ENCODE measurements around the gene HSPA6. TPM values are rescaled to one million over a fixed set of nuclear protein-coding genes. Genes with fewer than 3 reads are reported as not detected.
"Not testable (repeated sequence)": the region's sequence is repeated elsewhere in the genome, so short reads cannot be mapped to it uniquely, and the experiment has no call there.

Gene HSPA6
- total RNA-seq, 3 donors from 2014 or later, result 1.3 to 17.1 (median 5.3) TPM

DNA sequence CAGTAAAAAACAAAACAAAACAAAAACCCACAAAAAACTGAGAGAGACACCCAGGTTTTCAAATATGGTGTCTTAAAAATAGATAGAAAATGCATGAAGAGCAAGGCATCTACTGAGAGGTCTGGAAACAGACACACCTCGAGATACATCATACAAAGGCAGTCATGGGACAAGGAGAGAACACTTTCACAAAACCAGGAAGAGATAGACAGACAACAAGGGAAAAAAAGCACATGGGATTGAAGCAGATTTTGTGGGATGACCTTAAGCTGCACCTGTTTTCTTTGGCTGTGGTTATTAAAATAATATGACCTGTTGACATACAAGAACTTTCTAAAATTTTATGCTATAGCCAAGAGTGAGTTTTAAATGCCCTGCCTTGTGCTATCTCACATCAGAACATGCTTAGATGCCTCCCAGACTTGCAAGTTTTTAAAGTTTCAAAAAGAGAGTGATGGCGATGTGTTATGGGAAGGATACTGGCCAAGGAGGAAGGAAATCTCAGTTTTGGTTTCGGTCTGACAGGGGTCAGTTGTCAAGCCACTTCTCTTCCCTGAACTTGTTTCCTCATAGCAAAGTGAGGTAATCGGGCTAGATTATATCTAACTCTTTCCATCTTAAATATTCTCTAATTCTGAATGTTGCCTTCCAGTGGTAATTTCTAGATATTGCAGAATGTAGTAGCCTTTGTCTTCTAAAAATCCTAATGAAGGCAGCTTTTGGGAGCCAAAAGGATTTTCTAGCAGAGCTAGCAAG is 36.8 kb downstream of the HSPA6 start:
- intact Hi-C loops (cut with DNase I; ENCODE audit: low total_unique reads); H3K4me1 ChIP-seq; H3K36me3 ChIP-seq; H3K27me3 ChIP-seq; H3K27ac ChIP-seq; DNase-seq (ENCODE audit: low spot score in 2 of 2); H3K9me3 ChIP-seq; H3K4me3 ChIP-seq: not testable (repeated sequence)

DNA sequence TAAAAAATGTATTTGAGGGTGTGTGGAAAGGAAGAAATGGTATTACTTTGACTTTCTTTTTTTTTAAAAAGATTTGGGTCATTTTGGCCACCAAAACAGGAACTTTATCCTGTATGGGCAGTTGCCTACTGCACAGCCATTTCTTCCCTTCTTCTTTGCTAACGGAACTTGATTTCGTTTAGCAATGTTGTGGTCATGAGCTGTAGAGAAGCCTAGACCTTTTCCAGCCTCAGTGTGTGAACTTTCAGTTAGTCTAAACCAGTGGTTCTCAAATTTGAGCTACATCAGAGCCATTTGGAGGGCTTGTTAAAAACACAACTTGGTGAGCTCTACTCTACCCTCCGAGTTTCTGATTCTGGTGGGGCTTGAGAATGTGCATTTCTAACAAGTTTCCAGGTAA is 38.1 kb downstream of the HSPA6 start:
- intact Hi-C loops (cut with DNase I; ENCODE audit: low total_unique reads); DNase-seq (ENCODE audit: low spot score in 2 of 2); H3K27me3 ChIP-seq; H3K4me1 ChIP-seq; H3K36me3 ChIP-seq; H3K9me3 ChIP-seq; H3K27ac ChIP-seq; H3K4me3 ChIP-seq: not testable (repeated sequence)

DNA sequence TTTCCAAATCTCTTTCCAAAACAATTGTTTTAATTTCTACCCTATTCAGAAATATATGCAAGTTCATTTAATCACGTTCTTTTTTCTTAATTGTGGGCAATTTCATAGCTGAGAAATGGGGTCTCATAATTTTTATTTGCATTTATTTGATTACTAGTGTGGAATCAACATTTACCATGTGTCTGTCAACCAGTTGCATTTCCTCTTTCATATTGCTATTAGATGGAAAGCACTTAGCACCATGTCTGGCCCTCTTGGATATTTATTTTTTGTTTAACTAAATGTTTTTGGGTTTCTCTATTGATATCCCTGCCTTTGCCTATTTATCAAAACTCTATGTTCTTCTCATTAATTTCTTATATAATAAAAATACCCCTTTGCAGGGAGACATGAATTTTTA is 39.2 kb downstream of the HSPA6 start:
- DNase-seq (ENCODE audit: low spot score in 2 of 2); H3K36me3 ChIP-seq; H3K4me3 ChIP-seq; intact Hi-C loops (cut with DNase I; ENCODE audit: low total_unique reads); H3K4me1 ChIP-seq; H3K27ac ChIP-seq; H3K9me3 ChIP-seq; H3K27me3 ChIP-seq: not testable (repeated sequence)

DNA sequence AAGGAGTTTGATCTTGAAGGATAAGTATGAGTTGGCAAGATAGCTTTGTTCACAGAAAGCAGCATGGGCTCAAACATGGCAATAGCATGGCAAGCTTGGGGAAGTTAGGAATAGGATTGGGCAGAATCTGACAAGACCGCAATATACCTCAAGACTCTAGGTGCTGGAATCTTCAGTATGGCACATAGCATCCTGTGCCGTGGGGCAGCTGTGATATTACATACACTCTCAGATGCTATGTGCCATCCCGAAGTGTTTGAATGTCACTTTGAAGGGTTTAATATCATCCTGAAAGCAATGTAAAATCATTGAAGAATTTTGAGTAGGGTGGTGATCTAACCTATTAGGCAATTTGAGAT is 42.2 kb downstream of the HSPA6 start:
- DNase-seq (ENCODE audit: low spot score in 2 of 2); H3K4me1 ChIP-seq; H3K36me3 ChIP-seq; H3K27me3 ChIP-seq; H3K27ac ChIP-seq; H3K4me3 ChIP-seq; intact Hi-C loops (cut with DNase I; ENCODE audit: low total_unique reads); H3K9me3 ChIP-seq: not testable (repeated sequence)

DNA sequence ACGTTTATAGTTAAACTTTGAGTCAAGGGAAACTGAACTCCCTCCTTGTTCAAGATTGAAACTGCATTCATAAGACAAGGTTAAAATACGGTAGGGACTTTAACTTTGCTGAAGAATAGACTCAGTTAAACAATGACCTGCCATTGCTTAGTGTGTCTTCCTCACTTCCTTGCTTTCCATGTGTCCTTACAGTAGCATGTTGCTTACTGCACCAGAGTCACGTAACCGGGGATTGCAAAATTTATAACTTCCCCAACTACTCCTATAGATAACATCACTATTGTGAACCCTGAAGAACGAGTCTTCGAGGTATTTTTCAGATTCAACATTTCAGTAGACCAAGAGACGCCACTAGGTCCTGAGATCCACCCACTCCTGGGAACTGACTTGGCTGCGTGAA is 47.4 kb downstream of the HSPA6 start:
- H3K4me3 ChIP-seq; H3K27ac ChIP-seq; H3K36me3 ChIP-seq; H3K27me3 ChIP-seq; H3K9me3 ChIP-seq; intact Hi-C loops (cut with DNase I; ENCODE audit: low total_unique reads); H3K4me1 ChIP-seq; DNase-seq (ENCODE audit: low spot score in 2 of 2): not testable (repeated sequence)

Other genes with a start within 250 kb of the HSPA6 start
- 1 to 10 TPM; 1.3 to 3.6 (median 3.2) TPM for gene MPZ, start 214.6 kb upstream of the HSPA6 start, total RNA-seq
- 10 to 100 TPM; 18.0 to 42.4 (median 23.9) TPM for gene SDHC, start 210.2 kb upstream of the HSPA6 start, total RNA-seq
- under 1 TPM in 1 of 3 donors, not detected in 2; 0.66 TPM for gene CFAP126, start 156.7 kb upstream of the HSPA6 start, total RNA-seq
- gene FCGR2A, start 19.1 kb upstream of the HSPA6 start, total RNA-seq, result 10 to 100 TPM; 33.1 to 70.6 (median 48.4) TPM
- 10 to 100 TPM in 2 of 3 donors, 1 to 10 TPM in 1; 8.6 to 23.9 (median 12.9) TPM for gene FCGR3A, start 25.3 kb downstream of the HSPA6 start, total RNA-seq
- 1 to 10 TPM in 2 of 3 donors, under 1 TPM in 1; 0.32 to 3.9 (median 3.8) TPM for gene FCGR3B, start 106.6 kb downstream of the HSPA6 start, total RNA-seq
- gene FCGR2B, start 138.6 kb downstream of the HSPA6 start, total RNA-seq, result 100 to 1,000 TPM in 1 of 3 donors, 10 to 100 TPM in 1, 1 to 10 TPM in 1; 5.6 to 124 (median 40.0) TPM
- under 1 TPM in 1 of 3 donors, not detected in 2; 0.15 TPM for gene FCRLA, start 182.7 kb downstream of the HSPA6 start, total RNA-seq
- gene FCRLB, start 197.0 kb downstream of the HSPA6 start, total RNA-seq, result 1 to 10 TPM in 1 of 3 donors, under 1 TPM in 2; 0.15 to 1.1 (median 0.33) TPM
- gene DUSP12, start 225.2 kb downstream of the HSPA6 start, total RNA-seq, result 10 to 100 TPM; 14.6 to 44.9 (median 36.1) TPM
- gene ATF6, start 241.8 kb downstream of the HSPA6 start, total RNA-seq, result 10 to 100 TPM; 31.0 to 56.1 (median 34.1) TPM